22Rv1 (cell line): ENCODE measurements around the gene JUP.

Source experiments
- H3K27ac ChIP-seq: fragments of 450-650 bp; 2 replicates; pipeline ENCODE4 v1.5.1; 2017
- CTCF ChIP-seq: fragments of 450-650 bp; IDR thresholded peaks from 2 replicates; pipeline ENCODE4 v1.5.1; 2017; ENCODE audit warnings: mild to moderate bottlenecking
- ZFX ChIP-seq: fragments of 450-650 bp; IDR thresholded peaks from 2 replicates; pipeline ENCODE4 v1.6.1; 2017; ENCODE audit warnings: antibody characterized with exemption, borderline replicate concordance

The JUP gene

GRCh38 chr17:41769346-41769862 is 17.1 kb downstream of the JUP start:
- TF ChIP-seq CTCF: no peak
- TF ChIP-seq ZFX: no peak
- no peak overlapping the region for H3K27ac ChIP-seq

GRCh38 chr17:41768682-41769288 is 17.7 kb downstream of the JUP start:
- H3K27ac ChIP-seq: no peak overlapping the region
- no peak for TF ChIP-seq ZFX
- no peak for TF ChIP-seq CTCF

GRCh38 chr17:41767324-41768042 is 19.0 kb downstream of the JUP start:
- TF ChIP-seq CTCF: no peak
- no peak for TF ChIP-seq ZFX
- no peak overlapping the region for H3K27ac ChIP-seq

GRCh38 chr17:41766135-41766534 is 20.4 kb downstream of the JUP start:
- TF ChIP-seq ZFX (no peak), CTCF (no peak)

GRCh38 chr17:41763327-41763726 is 23.2 kb downstream of the JUP start:
- TF ChIP-seq CTCF (no peak), ZFX (no peak)
- no peak overlapping the region for H3K27ac ChIP-seq

More at GRCh38 chr17:41766135-41766534, 20.4 kb downstream of the JUP start:
- no peak overlapping the region for H3K27ac ChIP-seq

- TF ChIP-seq CTCF: no peak
- no peak for TF ChIP-seq ZFX
- no peak overlapping the region for H3K27ac ChIP-seq
Measured at GRCh38 chr17:41762841-41763240, 23.7 kb downstream of the JUP start.

- TF ChIP-seq CTCF (no peak), ZFX (no peak)
- H3K27ac ChIP-seq: no peak overlapping the region
Measured at GRCh38 chr17:41762391-41762790, 24.1 kb downstream of the JUP start.
